CD4-positive, alpha-beta memory T cell (primary cell): Measurements from ENCODE around the gene CCDC24. TPM values are rescaled to one million over a fixed set of nuclear protein-coding genes. Genes with fewer than 3 reads are reported as not detected.

Experiments
- CTCF ChIA-PET: fragments of 350-600 bp; sonication (Branson Sonifier 250); formaldehyde crosslinking; loops from one replicate; lab custom pipeline; 2021; ENCODE audit warnings: inconsistent platforms; ENCODE audit not compliant: partially characterized antibody; lab: Charles Lee
- POLR2A ChIA-PET: fragments of 350-600 bp; sonication (Branson Sonifier 250); formaldehyde crosslinking; loops from one replicate; lab custom pipeline; 2021; ENCODE audit not compliant: partially characterized antibody; lab: Charles Lee
- DNase-seq, 5 donors: peaks; one replicate each; pipeline versions ENCODE4 v3.0.0 to v3.0.0-alpha.2; 2020 to 2022; ENCODE audit warnings: mixed read lengths in 1 of 5
- H3K27ac ChIP-seq: one replicate; pipeline ENCODE4 v1.7.0; 2013; ENCODE audit warnings: low read depth, low read length
- H3K27me3 ChIP-seq: 2 replicates; pipeline ENCODE4 v1.7.0; 2013; ENCODE audit warnings: mild to moderate bottlenecking, low read length, moderate library complexity; ENCODE audit not compliant: insufficient read depth
- H3K36me3 ChIP-seq: 2 replicates; pipeline ENCODE4 v1.7.0; 2013; ENCODE audit warnings: mild to moderate bottlenecking, low read length, moderate library complexity; ENCODE audit not compliant: insufficient read depth
- H3K4me1 ChIP-seq: 2 replicates; pipeline ENCODE4 v1.7.0; 2013; ENCODE audit warnings: mild to moderate bottlenecking, low read length, moderate library complexity; ENCODE audit not compliant: insufficient read depth
- H3K4me3 ChIP-seq, 2 donors: one replicate each; pipeline ENCODE4 v1.7.0; 2013; ENCODE audit warnings: low read length in 2 of 2, mild to moderate bottlenecking in 1 of 2
- H3K9me3 ChIP-seq, 2 donors: one replicate each; pipeline ENCODE4 v1.7.0; 2013; ENCODE audit warnings: low read length in 2 of 2, control low read depth in 1 of 2; ENCODE audit not compliant: control insufficient read depth in 1 of 2
- H3K27ac Mint-ChIP-seq, 7 donors: one replicate each; pipeline ENCODE4 v1.8.0; 2020 to 2021; ENCODE audit warnings: mixed read lengths in 7 of 7, mild to moderate bottlenecking in 6 of 7, inconsistent platforms in 3 of 7, moderate library complexity in 3 of 7
- H3K27me3 Mint-ChIP-seq, 2 donors: one replicate each; pipeline ENCODE4 v1.8.0; 2020 to 2021; ENCODE audit warnings: mixed read lengths in 2 of 2
- H3K36me3 Mint-ChIP-seq, 2 donors: one replicate each; pipeline ENCODE4 v1.8.0; 2020 to 2021; ENCODE audit warnings: mixed read lengths in 2 of 2, inconsistent platforms in 1 of 2, mild to moderate bottlenecking in 1 of 2
- H3K4me1 Mint-ChIP-seq, 4 donors: one replicate each; pipeline ENCODE4 v1.8.0; 2020 to 2021; ENCODE audit warnings: mixed read lengths in 4 of 4, mild to moderate bottlenecking in 1 of 4
- H3K4me3 Mint-ChIP-seq, 8 donors: one replicate each; pipeline ENCODE4 v1.8.0; 2020 to 2021; ENCODE audit warnings: mixed read lengths in 8 of 8, mild to moderate bottlenecking in 7 of 8, moderate library complexity in 6 of 8, inconsistent platforms in 3 of 8
- H3K9me3 Mint-ChIP-seq, 8 donors: one replicate each; pipeline ENCODE4 v1.8.0; 2020 to 2021; ENCODE audit warnings: mixed read lengths in 8 of 8, mild to moderate bottlenecking in 5 of 8, inconsistent platforms in 3 of 8, moderate library complexity in 1 of 8
- intact Hi-C: fragments of 100-400 bp; cut with micrococcal nuclease; formaldehyde crosslinking; loops from one replicate; pipeline ENCODE4 v1.15.1; 2023
- polyA plus RNA-seq, 2 donors: library from polyadenylated mRNA; unstranded; fragments of 300-500 nt; fragmentation: Illumina TruSeq; gene quantifications; one replicate each; pipeline ENCODE4 v1.2.3, GENCODE V29; 2021
- total RNA-seq, 2 experiments: library from RNA; stranded (reverse); gene quantifications; one replicate each; pipeline ENCODE4 v1.2.3, GENCODE V29; 2021

CCDC24 gene
- total and polyA plus RNA-seq, 4 experiments from 2014 or later, result 1.1 to 1.9 (median 1.5) TPM

DNA sequence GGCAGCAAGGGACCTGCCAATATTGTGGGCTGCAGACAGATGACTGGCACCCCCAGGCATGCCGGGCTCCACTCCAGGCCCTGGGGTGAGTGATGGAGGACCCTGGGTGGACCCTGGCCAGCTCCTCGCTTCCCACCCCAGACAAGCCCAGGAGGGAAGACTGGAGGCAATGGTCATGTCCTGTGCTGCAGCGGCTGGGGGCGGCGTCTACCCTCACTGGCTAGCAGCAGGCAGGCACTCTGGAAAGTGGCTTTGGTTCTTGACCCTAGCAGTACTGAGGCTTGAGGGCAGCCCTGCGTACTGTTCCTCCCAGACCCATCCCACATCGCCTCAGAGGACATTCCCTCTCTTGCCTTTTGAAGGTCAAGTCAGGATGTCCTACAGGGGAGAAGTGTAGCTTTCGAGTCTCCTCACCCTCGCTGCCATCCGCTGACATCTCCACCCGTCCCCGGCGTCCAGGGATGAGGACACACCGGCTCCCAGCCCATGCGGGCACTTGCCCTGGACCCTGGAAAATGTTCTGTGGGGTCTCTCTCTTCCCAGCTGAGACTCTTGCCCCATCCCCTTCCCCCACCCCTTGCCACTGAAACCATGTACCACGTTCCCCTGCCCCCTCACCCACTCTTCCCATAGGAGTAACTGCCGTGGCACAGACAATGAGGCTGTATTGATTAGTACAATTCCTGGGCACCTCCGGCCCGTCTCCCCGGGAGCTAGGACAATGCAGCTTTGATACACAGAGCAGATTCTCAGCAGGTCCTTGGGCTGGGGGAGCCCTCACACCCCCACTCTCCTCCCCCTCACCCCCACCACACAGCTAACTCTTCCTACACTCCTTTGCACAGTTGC, 24.9 kb downstream of the CCDC24 start:
- CTCF ChIA-PET, result interaction anchor here (3.3 kb wide), 1 partner anchor 10 kb away, joined by 15 read pairs; no protein-coding TSS in a partner anchor
- H3K4me1 Mint-ChIP-seq, result peaks cover 0 to 4% (median 1%) of the 10 kb centered on the region in 4 donors

DNA sequence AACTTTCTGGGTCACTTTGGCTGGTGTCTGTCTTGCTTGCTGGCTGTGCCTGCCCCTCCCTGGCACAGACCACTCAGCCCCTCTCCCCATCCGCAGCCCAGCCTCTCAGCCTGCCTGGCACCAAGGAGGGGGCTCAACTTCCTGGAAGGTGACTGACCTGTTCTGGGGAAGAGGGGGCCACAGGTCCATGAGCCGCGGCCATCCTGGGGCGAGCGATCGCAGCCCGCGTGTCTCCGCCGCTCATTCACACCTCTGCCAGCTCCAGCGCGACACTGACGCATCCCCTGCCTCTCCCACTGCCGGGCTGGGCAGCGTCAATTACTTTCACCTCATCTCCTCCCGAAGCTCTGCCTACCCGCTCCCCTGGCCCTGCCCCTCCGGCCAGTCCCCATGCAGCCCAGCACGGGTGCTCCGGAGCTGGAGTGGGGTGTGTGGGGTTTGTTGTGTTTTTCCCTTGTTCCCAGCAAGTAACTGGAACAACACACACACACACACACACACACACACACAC, 25.5 kb downstream of the CCDC24 start:
- Histone ChIP-seq H3K9me3 (no peaks in the 10 kb centered on the region), H3K4me1 (no peaks in the 10 kb centered on the region), H3K27me3 (no peaks in the 10 kb centered on the region), H3K36me3 (no peaks in the 10 kb centered on the region), H3K4me3 (no peak overlapping the region), H3K27ac (no peak overlapping the region)
- intact Hi-C loops, result no loop called here
- Mint-ChIP-seq H3K9me3 (no peaks in the 10 kb centered on the region), H3K36me3 (no peaks in the 10 kb centered on the region), H3K4me1 (peaks cover 0 to 4% (median 1%) of the 10 kb centered on the region in 4 donors), H3K27ac (no peak overlapping the region), H3K27me3 (peaks cover 0 to 2% of the 10 kb centered on the region in 2 donors), H3K4me3 (no peak overlapping the region)
- POLR2A ChIA-PET, result no interaction called here
- CTCF ChIA-PET, result interaction anchor here (3.3 kb wide), 1 partner anchor 11 kb away, joined by 15 read pairs; no protein-coding TSS in a partner anchor
- no peak for DNase-seq

More for the DNA sequence above, 24.9 kb downstream of the CCDC24 start:
- Mint-ChIP-seq H3K27me3 (no peaks in the 10 kb centered on the region), H3K4me3 (no peak overlapping the region), H3K9me3 (no peaks in the 10 kb centered on the region), H3K36me3 (no peaks in the 10 kb centered on the region), H3K27ac (no peak overlapping the region)
- Histone ChIP-seq H3K36me3 (no peaks in the 10 kb centered on the region), H3K4me3 (no peak overlapping the region), H3K4me1 (no peaks in the 10 kb centered on the region), H3K9me3 (no peaks in the 10 kb centered on the region), H3K27ac (no peak overlapping the region), H3K27me3 (no peaks in the 10 kb centered on the region)
- POLR2A ChIA-PET, result no interaction called here
- intact Hi-C loops, result no loop called here
- DNase-seq, result no peak

DNA sequence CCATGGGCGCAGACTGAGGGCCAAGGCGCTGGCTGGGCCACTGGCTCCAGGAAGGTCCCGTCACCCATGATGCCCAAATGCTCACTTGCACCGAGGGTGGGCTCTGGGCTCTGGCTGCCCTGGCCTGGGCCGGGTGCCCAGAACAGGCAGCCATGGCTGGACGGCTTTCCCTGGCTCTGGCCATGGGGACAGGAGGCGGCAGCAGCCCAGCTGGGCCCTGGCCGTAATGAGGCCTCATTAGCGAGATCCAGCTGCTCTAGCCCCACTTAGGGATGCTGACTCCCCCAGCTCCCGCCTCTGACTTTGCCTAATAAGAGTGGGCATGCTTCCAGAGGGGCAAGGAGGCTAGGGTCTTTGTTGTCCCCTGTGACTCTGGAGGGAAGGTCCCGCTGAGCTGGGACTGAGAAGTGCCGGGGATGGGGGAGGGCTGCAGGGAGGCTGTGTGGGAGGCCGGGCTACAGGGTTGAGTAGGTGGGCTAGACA, 28.1 kb downstream of the CCDC24 start:
- Mint-ChIP-seq H3K27ac (no peak overlapping the region), H3K4me3 (no peak overlapping the region), H3K27me3 (peaks cover 0 to 2% of the 10 kb centered on the region in 2 donors), H3K36me3 (no peaks in the 10 kb centered on the region), H3K9me3 (no peaks in the 10 kb centered on the region), H3K4me1 (no peaks in the 10 kb centered on the region)
- POLR2A ChIA-PET, result interaction anchor here (1.6 kb wide), 1 partner anchor 14 kb away, joined by 4 read pairs; no protein-coding TSS in a partner anchor
- Histone ChIP-seq H3K4me1 (no peaks in the 10 kb centered on the region), H3K9me3 (no peaks in the 10 kb centered on the region), H3K4me3 (no peak overlapping the region), H3K27me3 (no peaks in the 10 kb centered on the region), H3K36me3 (no peaks in the 10 kb centered on the region), H3K27ac (no peak overlapping the region)
- intact Hi-C loops, result no loop called here
- no peak for DNase-seq
- CTCF ChIA-PET, result interaction anchor here (1.2 to 3.3 kb wide), 2 partner anchors 13 to 17 kb away, joined by 3 to 15 read pairs; no protein-coding TSS in a partner anchor

DNA sequence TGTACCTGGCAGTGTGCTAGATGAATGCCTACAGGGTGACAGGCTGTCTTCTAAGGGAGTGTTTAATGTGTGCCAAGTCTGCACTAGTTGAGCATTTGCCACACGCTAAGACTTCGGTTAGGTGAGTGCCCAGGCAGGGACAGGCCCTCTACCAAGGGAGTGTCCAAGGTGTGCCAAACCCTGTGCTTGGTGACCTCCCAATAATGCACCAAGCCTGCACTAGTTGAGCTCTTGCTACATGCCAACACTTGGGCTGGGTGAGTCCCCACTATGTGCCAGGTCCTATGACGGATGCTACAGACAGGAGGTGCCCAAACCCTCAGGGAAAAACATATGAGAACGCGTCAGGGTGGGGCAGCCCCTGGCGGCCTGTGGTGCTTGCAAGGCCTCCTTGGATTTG, 29.1 kb downstream of the CCDC24 start:
- Mint-ChIP-seq H3K36me3 (no peaks in the 10 kb centered on the region), H3K27ac (no peak overlapping the region), H3K4me3 (no peak overlapping the region), H3K4me1 (no peaks in the 10 kb centered on the region), H3K9me3 (no peaks in the 10 kb centered on the region), H3K27me3 (peaks cover 0 to 2% of the 10 kb centered on the region in 2 donors)
- CTCF ChIA-PET, result interaction anchor here (0.7 to 2.8 kb wide), 4 partner anchors 16 to 86 kb away, joined by 3 to 14 read pairs (median 3); no protein-coding TSS in a partner anchor
- Histone ChIP-seq H3K27me3 (no peaks in the 10 kb centered on the region), H3K27ac (no peak overlapping the region), H3K36me3 (no peaks in the 10 kb centered on the region), H3K4me1 (no peaks in the 10 kb centered on the region), H3K4me3 (no peak overlapping the region), H3K9me3 (no peaks in the 10 kb centered on the region)
- POLR2A ChIA-PET, result no interaction called here
- no peak for DNase-seq
- intact Hi-C loops, result no loop called here

DNA sequence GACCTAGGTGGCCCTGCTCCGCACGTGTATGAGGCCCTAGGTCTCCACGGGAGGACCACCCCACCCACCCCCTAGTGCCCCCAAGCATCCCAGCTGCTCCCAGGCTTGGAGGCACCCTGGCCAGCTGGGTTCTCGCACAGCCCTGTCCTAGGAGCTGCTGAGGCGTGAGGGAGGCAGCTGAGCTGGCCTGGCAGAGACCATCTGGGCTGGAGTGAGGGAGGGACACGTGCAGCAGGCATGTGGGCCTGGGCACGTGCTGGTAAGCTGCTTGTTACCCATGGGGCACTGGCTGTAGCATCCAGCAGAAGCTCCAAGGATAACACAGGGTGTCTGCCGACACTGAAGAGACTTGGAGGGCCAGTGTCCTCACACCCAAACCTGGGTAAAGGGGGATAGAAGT, 29.8 kb downstream of the CCDC24 start:
- Histone ChIP-seq H3K4me1 (no peaks in the 10 kb centered on the region), H3K27ac (no peak overlapping the region), H3K36me3 (no peaks in the 10 kb centered on the region), H3K4me3 (no peak overlapping the region), H3K9me3 (no peaks in the 10 kb centered on the region), H3K27me3 (no peaks in the 10 kb centered on the region)
- H3K27ac Mint-ChIP-seq, result no peak overlapping the region
- H3K27me3 Mint-ChIP-seq, result peaks cover 0 to 2% of the 10 kb centered on the region in 2 donors
- no peak overlapping the region for H3K4me3 Mint-ChIP-seq
- DNase-seq, result no peak
- no peaks in the 10 kb centered on the region for H3K4me1 Mint-ChIP-seq
- intact Hi-C loops, result no loop called here
- ChIA-PET POLR2A (no interaction called here), CTCF (interaction anchor here (0.7 to 3.1 kb wide), 4 partner anchors 16 to 86 kb away, joined by 3 to 18 read pairs (median 8); no protein-coding TSS in a partner anchor)
- no peaks in the 10 kb centered on the region for H3K36me3 Mint-ChIP-seq
- H3K9me3 Mint-ChIP-seq, result no peaks in the 10 kb centered on the region

DNA sequence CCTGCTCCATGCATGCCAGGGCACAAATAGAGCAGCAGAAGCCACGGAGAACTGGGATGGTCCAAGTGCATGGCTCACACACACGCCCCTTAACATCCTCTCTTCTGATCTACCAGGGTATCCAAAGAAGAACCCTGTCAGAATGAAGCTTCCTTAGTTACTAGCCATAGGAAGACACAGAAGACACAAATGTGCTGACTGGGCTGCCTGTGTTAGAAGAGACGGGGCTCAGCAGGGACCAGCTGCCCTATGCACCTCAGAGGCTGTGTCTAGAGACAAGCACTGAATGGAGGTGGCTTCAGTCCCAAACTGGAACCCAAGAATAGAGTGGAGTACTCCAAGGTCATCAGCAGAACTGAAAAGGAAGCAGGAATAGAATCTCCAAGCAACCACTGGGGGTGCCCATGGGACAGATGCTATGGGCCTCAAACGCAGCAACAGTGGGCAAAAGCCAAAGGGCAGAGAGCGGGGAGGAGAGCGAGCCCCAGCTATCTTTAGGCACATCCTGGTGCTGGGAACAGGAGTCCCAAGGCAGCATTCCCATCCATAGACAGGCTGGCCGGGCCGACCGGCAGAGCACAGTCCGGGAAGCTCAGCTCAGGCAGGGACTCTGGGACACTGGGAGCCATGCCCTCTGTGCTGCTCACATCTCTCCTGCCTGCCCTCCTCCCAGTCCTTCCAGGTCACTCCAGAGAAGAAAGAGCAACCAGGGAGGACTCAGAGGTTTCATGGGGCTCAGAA, 30.4 kb downstream of the CCDC24 start:
- no peaks in the 10 kb centered on the region for H3K9me3 Mint-ChIP-seq
- intact Hi-C loops, result no loop called here
- H3K36me3 Mint-ChIP-seq, result no peaks in the 10 kb centered on the region
- no peak overlapping the region for H3K27ac ChIP-seq
- no peak for DNase-seq
- no peak overlapping the region for H3K27ac Mint-ChIP-seq
- H3K27me3 Mint-ChIP-seq, result peaks cover 0 to 2% of the 10 kb centered on the region in 2 donors
- H3K4me3 ChIP-seq, result no peak overlapping the region
- ChIA-PET POLR2A (no interaction called here), CTCF (interaction anchor here (1.4 to 3.1 kb wide), 4 partner anchors 12 to 87 kb away, joined by 3 to 18 read pairs (median 8); no protein-coding TSS in a partner anchor)
- no peaks in the 10 kb centered on the region for H3K27me3 ChIP-seq
- no peaks in the 10 kb centered on the region for H3K36me3 ChIP-seq
- no peaks in the 10 kb centered on the region for H3K4me1 ChIP-seq
- no peaks in the 10 kb centered on the region for H3K9me3 ChIP-seq
- H3K4me3 Mint-ChIP-seq, result no peak overlapping the region
- H3K4me1 Mint-ChIP-seq, result no peaks in the 10 kb centered on the region
